ENCODE data around the gene PCDHGB7. TPM values are rescaled to one million over a fixed set of nuclear protein-coding genes. Genes with fewer than 3 reads are reported as not detected.
"Not testable (repeated sequence)": the region's sequence is repeated elsewhere in the genome, so short reads cannot be mapped to it uniquely, and the experiment has no call there.

Gene PCDHGB7
- total RNA-seq, 2 experiments from 2014 or later: not detected

DNA sequence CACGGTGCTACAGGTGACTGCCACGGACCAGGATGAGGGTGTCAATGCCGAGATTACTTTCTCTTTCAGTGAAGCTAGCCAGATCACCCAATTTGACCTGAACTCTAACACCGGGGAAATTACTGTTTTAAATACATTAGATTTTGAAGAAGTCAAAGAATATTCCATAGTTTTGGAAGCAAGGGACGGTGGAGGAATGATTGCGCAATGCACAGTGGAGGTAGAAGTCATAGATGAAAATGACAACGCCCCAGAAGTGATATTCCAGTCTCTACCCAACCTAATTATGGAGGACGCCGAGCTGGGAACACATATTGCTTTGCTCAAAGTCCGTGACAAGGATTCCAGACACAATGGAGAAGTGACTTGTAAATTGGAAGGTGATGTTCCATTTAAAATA, 28.8 kb upstream of the PCDHGB7 start:
- Mint-ChIP-seq H3K9me3 (ENCODE audit: low read depth) (peaks cover 18% of the 10 kb centered on the region), H3K27ac (no peak overlapping the region), H3K36me3 (peaks cover 4% of the 10 kb centered on the region), H3K27me3 (peaks cover 48% of the 10 kb centered on the region), H3K4me1 (no peaks in the 10 kb centered on the region), H3K4me3 (no peak overlapping the region)
- CTCF ChIA-PET: interaction anchor here (1.5 kb wide), 1 partner anchor 41 kb away, joined by 3 read pairs; the partner anchor contains the start of gene PCDHGA12
- DNase-seq (no peak), ATAC-seq (no peak)

DNA sequence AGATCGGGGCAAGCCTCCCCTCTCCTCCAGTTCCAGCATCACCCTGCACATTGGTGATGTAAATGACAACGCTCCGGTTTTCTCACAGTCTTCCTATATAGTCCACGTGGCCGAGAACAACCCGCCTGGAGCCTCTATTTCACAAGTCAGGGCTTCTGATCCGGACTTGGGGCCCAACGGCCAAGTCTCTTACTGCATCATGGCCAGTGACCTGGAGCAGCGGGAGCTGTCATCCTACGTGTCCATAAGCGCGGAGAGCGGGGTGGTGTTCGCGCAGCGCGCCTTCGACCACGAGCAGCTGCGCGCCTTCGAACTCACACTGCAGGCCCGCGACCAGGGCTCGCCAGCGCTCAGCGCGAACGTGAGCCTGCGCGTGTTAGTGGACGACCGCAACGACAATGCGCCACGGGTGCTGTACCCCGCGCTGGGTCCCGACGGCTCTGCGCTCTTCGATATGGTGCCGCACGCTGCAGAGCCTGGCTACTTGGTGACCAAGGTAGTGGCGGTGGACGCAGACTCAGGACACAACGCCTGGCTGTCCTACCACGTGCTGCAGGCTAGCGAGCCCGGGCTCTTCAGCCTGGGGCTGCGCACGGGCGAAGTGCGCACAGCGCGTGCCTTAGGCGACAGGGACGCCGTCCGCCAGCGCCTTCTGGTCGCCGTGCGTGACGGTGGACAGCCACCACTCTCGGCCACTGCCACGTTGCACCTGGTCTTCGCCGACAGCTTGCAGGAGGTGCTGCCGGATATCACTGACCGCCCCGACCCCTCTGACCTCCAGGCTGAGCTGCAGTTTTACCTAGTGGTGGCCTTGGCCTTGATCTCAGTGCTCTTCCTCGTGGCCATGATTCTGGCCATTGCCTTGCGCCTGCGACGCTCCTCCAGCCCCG, 28.1 kb upstream of the PCDHGB7 start:
- peaks cover 4% of the 10 kb centered on the region for H3K36me3 Mint-ChIP-seq
- H3K4me3 Mint-ChIP-seq: no peak overlapping the region
- H3K27me3 Mint-ChIP-seq: peaks cover 50% of the 10 kb centered on the region
- no peak overlapping the region for H3K27ac Mint-ChIP-seq
- no peaks in the 10 kb centered on the region for H3K4me1 Mint-ChIP-seq
- no peak for ATAC-seq
- peaks cover 18% of the 10 kb centered on the region for H3K9me3 Mint-ChIP-seq (ENCODE audit: low read depth)
- DNase-seq: no peak
- CTCF ChIA-PET: no interaction called here

DNA sequence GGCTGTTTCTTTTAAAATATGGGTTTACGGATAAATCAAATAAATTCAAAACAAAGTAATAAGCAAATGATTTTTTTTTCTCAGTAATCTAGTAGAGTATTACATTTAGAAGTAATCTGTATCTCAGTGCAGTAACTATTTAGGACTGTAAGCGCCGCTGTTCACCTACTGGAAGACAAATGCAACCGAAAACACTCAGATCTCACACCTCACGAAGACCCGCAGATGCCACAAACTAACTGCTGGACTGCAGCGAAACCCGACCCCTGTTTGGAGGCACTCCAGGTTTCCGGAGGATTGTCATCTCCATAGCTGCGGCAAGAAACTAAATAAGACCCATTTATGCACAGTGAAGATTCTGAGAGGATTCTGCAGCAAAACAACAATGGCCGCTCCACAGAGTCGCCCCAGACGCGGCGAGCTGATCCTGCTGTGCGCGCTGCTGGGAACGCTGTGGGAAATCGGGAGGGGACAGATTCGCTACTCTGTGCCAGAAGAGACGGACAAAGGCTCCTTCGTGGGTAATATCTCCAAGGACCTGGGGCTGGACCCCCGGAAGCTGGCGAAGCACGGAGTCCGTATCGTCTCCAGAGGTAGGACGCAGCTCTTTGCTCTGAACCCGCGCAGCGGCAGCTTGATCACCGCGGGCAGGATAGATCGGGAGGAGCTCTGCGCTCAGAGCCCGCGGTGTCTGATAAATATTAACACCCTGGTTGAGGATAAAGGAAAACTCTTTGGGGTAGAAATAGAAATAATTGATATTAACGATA, 24.9 kb upstream of the PCDHGB7 start, which contains the start of gene PCDHGA8:
Gene PCDHGA8, plus strand, starts transcription at position 205 of the 770 bp plus-strand sequence. Its CDS starts 181 bp downstream, at position 386.
- H3K36me3 Mint-ChIP-seq: peaks cover 7% of the 10 kb centered on the region
- H3K4me3 Mint-ChIP-seq: no peak within 1 kb of the TSS
- peaks cover 40% of the 10 kb centered on the region for H3K27me3 Mint-ChIP-seq
- ATAC-seq (no peak), DNase-seq (no peak)
- H3K9me3 Mint-ChIP-seq (ENCODE audit: low read depth): peaks cover 15% of the 10 kb centered on the region
- CTCF ChIA-PET: interaction anchor here (1.0 to 1.3 kb wide), 2 partner anchors 28 to 120 kb away, joined by 3 read pairs; partner anchors contain the start of gene PCDHGA11
- no peak within 1 kb of the TSS for H3K27ac Mint-ChIP-seq
- no peaks in the 10 kb centered on the region for H3K4me1 Mint-ChIP-seq

DNA sequence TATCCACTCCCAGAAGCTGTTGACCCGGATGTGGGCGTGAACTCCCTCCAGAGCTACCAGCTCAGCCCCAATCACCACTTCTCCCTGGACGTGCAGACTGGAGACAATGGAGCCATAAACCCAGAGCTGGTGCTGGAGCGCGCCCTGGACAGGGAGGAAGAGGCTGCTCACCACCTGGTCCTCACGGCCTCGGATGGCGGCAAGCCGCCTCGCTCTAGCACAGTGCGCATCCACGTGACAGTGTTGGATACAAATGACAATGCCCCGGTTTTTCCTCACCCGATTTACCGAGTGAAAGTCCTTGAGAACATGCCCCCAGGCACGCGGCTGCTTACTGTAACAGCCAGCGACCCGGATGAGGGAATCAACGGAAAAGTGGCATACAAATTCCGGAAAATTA, 24.2 kb upstream of the PCDHGB7 start:
- CTCF ChIA-PET: interaction anchor here (1.0 to 1.3 kb wide), 2 partner anchors 28 to 120 kb away, joined by 3 read pairs; partner anchors contain the start of gene PCDHGA11
- H3K27me3 Mint-ChIP-seq: peaks cover 41% of the 10 kb centered on the region

DNA sequence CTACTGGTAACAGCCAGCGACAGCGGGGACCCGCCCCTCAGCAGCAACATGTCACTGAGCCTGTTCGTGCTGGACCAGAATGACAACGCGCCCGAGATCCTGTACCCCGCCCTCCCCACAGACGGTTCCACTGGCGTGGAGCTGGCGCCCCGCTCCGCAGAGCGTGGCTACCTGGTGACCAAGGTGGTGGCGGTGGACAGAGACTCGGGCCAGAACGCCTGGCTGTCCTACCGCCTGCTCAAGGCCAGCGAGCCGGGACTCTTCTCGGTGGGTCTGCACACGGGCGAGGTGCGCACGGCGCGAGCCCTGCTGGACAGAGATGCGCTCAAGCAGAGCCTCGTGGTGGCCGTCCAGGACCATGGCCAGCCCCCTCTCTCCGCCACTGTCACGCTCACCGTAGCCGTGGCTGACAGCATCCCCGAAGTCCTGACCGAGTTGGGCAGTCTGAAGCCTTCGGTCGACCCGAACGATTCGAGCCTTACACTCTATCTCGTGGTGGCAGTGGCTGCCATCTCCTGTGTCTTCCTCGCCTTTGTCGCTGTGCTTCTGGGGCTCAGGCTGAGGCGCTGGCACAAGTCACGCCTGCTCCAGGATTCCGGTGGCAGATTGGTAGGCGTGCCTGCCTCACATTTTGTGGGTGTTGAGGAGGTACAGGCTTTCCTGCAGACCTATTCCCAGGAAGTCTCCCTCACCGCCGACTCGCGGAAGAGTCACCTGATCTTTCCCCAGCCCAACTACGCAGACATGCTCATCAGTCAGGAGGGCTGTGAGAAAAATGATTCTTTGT, 22.9 kb upstream of the PCDHGB7 start:
- DNase-seq; H3K36me3 Mint-ChIP-seq; H3K9me3 Mint-ChIP-seq (ENCODE audit: low read depth); H3K4me1 Mint-ChIP-seq; ATAC-seq; H3K4me3 Mint-ChIP-seq; H3K27ac Mint-ChIP-seq: not testable (repeated sequence)
- H3K27me3 Mint-ChIP-seq: peaks cover 45% of the 10 kb centered on the region
- CTCF ChIA-PET: interaction anchor here (1.0 kb wide), 1 partner anchor 11 kb away, joined by 3 read pairs; no protein-coding TSS in a partner anchor

More for the DNA sequence above, 24.2 kb upstream of the PCDHGB7 start:
- H3K4me1 Mint-ChIP-seq: no peaks in the 10 kb centered on the region
- H3K9me3 Mint-ChIP-seq (ENCODE audit: low read depth): peaks cover 15% of the 10 kb centered on the region
- H3K27ac Mint-ChIP-seq: no peak overlapping the region
- peaks cover 7% of the 10 kb centered on the region for H3K36me3 Mint-ChIP-seq
- no peak overlapping the region for H3K4me3 Mint-ChIP-seq
- no peak for ATAC-seq
- no peak for DNase-seq

DNA sequence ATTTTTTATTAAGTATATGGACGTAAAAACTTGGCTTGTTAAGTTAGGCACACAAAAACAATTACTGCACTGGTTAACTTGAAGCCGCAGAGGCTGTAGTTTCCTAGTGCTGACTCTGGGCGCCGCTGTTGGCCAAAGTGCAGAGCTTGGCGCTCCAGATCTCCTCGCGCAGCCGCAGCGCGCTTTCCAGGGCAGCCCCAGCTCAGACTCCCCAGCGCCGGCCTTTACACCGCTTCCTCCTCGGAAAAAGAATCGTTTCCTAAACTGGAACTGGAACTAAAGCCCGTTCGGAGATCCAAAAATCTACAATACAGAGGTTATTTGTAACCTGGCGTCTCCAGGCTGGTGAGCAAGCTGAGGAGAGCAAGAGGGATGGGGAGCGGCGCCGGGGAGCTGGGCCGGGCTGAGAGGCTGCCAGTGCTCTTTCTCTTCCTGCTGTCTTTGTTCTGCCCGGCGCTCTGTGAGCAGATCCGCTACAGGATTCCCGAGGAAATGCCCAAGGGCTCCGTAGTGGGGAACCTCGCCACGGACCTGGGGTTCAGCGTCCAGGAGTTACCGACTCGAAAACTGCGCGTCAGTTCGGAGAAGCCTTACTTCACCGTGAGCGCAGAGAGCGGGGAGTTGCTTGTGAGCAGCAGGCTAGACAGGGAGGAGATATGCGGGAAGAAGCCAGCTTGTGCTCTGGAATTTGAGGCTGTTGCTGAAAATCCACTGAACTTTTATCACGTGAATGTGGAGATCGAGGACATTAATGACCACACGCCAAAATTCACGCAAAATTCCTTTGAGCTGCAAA, 19.5 kb upstream of the PCDHGB7 start, which contains the start of gene PCDHGB5:
Gene PCDHGB5, plus strand, starts transcription at position 192 of the 796 bp plus-strand sequence. Its CDS starts 181 bp downstream, at position 373.
- CTCF ChIA-PET: interaction anchor here (0.6 to 2.9 kb wide), 11 partner anchors 8 to 828 kb away, joined by 3 to 7 read pairs (median 4); partner anchors contain the start of genes PCDHGA10, PCDHGA11, PCDHGA12 and PCDHGA3
- peaks cover 48% of the 10 kb centered on the region for H3K27me3 Mint-ChIP-seq
- not testable (repeated sequence) for H3K36me3 Mint-ChIP-seq; H3K4me3 Mint-ChIP-seq; H3K27ac Mint-ChIP-seq; H3K9me3 Mint-ChIP-seq (ENCODE audit: low read depth); ATAC-seq; H3K4me1 Mint-ChIP-seq
- peak; percentile 52 for DNase-seq

DNA sequence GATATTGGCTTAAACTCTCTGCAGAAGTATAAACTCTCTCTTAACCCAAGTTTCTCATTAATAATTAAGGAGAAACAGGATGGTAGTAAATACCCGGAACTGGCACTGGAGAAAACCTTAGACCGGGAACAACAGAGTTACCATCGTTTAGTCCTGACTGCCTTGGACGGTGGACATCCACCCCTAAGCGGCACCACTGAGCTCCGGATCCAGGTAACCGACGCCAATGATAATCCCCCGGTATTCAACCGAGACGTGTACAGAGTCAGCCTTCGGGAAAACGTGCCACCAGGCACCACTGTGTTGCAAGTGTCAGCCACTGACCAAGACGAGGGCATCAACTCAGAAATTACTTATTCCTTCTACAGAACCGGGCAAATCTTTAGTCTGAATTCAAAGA, 18.9 kb upstream of the PCDHGB7 start:
- no peak for DNase-seq
- Mint-ChIP-seq H3K27me3 (peaks cover 55% of the 10 kb centered on the region), H3K4me3 (no peak overlapping the region), H3K9me3 (ENCODE audit: low read depth) (peaks cover 5% of the 10 kb centered on the region), H3K27ac (no peak overlapping the region), H3K36me3 (peaks cover 7% of the 10 kb centered on the region), H3K4me1 (no peaks in the 10 kb centered on the region)
- CTCF ChIA-PET: interaction anchor here (0.6 to 1.8 kb wide), 3 partner anchors 7 to 828 kb away, joined by 3 to 5 read pairs (median 5); partner anchors contain the start of gene PCDHGA12
- ATAC-seq: no peak

DNA sequence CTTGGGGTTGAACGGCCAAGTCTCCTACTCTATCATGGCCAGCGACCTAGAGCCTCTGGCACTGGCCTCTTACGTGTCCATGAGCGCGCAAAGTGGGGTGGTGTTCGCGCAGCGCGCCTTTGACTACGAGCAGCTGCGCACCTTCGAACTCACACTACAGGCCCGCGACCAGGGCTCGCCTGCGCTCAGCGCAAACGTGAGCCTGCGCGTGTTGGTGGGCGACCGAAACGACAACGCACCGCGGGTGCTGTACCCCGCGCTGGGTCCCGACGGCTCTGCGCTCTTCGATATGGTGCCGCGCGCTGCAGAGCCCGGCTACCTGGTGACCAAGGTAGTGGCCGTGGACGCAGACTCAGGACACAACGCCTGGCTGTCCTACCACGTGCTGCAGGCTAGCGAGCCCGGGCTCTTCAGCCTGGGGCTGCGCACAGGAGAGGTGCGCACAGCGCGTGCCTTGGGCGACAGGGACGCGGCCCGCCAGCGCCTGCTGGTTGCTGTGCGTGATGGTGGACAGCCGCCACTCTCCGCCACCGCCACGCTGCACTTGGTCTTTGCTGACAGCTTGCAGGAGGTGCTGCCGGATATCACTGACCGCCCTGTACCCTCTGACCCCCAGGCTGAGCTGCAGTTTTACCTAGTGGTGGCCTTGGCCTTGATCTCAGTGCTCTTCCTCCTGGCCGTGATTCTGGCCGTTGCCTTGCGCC, 17.8 kb upstream of the PCDHGB7 start:
- DNase-seq: no peak
- Mint-ChIP-seq H3K27ac (no peak overlapping the region), H3K9me3 (ENCODE audit: low read depth) (peaks cover 5% of the 10 kb centered on the region), H3K27me3 (peaks cover 60% of the 10 kb centered on the region), H3K4me1 (no peaks in the 10 kb centered on the region), H3K36me3 (peaks cover 7% of the 10 kb centered on the region), H3K4me3 (no peak overlapping the region)
- no peak for ATAC-seq
- CTCF ChIA-PET: no interaction called here

DNA sequence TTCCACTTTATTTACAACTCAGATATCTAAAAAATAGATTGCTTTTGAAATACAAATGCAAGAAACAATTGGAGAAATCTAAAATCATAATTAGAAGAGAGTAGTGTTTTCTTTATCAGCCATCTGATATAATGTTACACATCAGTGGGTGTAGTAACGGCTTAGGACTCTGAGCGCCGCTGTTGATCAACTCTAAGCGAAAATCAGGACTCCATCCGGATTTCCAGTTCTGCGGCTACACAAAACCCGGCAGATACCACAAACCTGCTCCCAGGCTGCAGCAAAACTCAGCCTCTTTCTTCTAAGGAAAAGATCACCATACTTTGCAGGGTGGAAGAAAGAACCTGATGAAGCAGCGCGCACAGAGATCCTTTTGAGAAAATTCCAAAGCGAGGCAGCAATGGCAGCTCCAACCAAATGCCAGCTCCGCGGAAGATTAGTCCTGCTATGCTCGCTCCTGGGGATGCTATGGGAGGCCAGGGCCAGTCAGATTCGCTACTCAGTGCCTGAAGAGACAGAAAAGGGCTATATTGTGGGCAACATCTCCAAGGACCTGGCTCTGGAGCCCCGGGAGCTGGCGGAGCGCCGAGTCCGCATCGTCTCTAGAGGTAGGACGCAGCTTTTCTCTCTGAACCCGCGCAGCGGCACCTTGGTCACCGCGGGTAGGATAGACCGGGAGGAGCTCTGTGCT, 14.8 kb upstream of the PCDHGB7 start, which contains the start of gene PCDHGA9:
Gene PCDHGA9, plus strand, starts transcription at position 226 of the 691 bp plus-strand sequence. Its CDS starts 175 bp downstream, at position 401.
- Mint-ChIP-seq H3K27ac (no peak within 1 kb of the TSS), H3K27me3 (peaks cover 66% of the 10 kb centered on the region), H3K4me3 (no peak within 1 kb of the TSS), H3K4me1 (no peaks in the 10 kb centered on the region), H3K9me3 (ENCODE audit: low read depth) (peaks cover 5% of the 10 kb centered on the region), H3K36me3 (peaks cover 5% of the 10 kb centered on the region)
- DNase-seq (no peak), ATAC-seq (no peak)
- CTCF ChIA-PET: interaction anchor here (1.4 to 1.8 kb wide), 6 partner anchors 10 to 111 kb away, joined by 3 to 4 read pairs (median 4); partner anchors contain the start of genes PCDHGA10, PCDHGA12 and PCDHGB3

DNA sequence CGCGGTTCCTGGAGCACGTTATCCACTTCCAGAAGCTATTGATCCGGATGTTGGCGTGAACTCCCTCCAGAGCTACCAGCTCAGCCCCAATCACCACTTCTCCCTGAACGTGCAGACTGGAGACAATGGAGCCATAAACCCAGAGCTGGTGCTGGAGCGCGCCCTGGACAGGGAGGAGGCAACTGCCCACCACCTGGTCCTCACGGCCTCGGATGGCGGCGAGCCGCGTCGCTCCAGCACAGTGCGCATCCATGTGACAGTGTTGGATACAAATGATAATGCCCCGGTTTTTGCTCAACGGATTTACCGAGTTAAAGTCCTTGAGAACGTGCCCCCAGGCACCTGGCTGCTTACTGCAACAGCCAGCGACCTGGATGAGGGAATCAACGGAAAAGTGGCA, 14.1 kb upstream of the PCDHGB7 start:
- Mint-ChIP-seq H3K27me3 (peaks cover 69% of the 10 kb centered on the region), H3K36me3 (peaks cover 5% of the 10 kb centered on the region), H3K27ac (no peak overlapping the region), H3K4me3 (no peak overlapping the region), H3K9me3 (ENCODE audit: low read depth) (peaks cover 7% of the 10 kb centered on the region), H3K4me1 (no peaks in the 10 kb centered on the region)
- CTCF ChIA-PET: interaction anchor here (1.4 to 1.8 kb wide), 6 partner anchors 9 to 110 kb away, joined by 3 to 4 read pairs (median 4); partner anchors contain the start of genes PCDHGA10, PCDHGA12 and PCDHGB3
- ATAC-seq (no peak), DNase-seq (no peak)

All from activated CD8-positive, alpha-beta memory T cell treated with anti-CD3 and anti-CD28 coated beads, Interleukin-2, amount 10 ng/mL, durations not matched to agents 7 days and 5 days (primary cell).